HG03521 (cell line): ENCODE data around the gene PRPH.
A peak's percentile ranks its signal among the peaks of the same experiment; 100 is the strongest.
"Not testable (repeated sequence)": the region's sequence is repeated elsewhere in the genome, so short reads cannot be mapped to it uniquely, and the experiment has no call there.

Source experiments
- ATAC-seq: cut with Tn5 transposase; IDR thresholded peaks from one replicate; pipeline ENCODE4 v1.9.1; 2021; ENCODE audit warnings: mild to moderate bottlenecking, moderate library complexity; ENCODE audit not compliant: unreplicated experiment

The PRPH gene

GRCh38 chr12:49332441-49332861 is 37.5 kb downstream of the PRPH start:
- ATAC-seq, result no peak

- ATAC-seq, result no peak
Observed at GRCh38 chr12:49332891-49333371, 38.0 kb downstream of the PRPH start.

- not testable (repeated sequence) for ATAC-seq
Observed at GRCh38 chr12:49333778-49334177, 38.8 kb downstream of the PRPH start.

- no peak for ATAC-seq
Observed at GRCh38 chr12:49334226-49334625, 39.3 kb downstream of the PRPH start.

GRCh38 chr12:49334681-49335080 is 39.7 kb downstream of the PRPH start:
- ATAC-seq, result no peak

GRCh38 chr12:49335118-49335954 is 40.4 kb downstream of the PRPH start:
- ATAC-seq, result no peak

- ATAC-seq, result no peak
Observed at GRCh38 chr12:49335955-49336644, 41.2 kb downstream of the PRPH start.

GRCh38 chr12:49336645-49337584 is 42.0 kb downstream of the PRPH start, which contains the start of gene C1QL4:
Gene C1QL4, minus strand, starts transcription at chr12:49337188. Its CDS starts 711 bp downstream, at chr12:49336477.
- no peak for ATAC-seq

GRCh38 chr12:49338830-49339463 is 44.0 kb downstream of the PRPH start:
- no peak for ATAC-seq

GRCh38 chr12:49339464-49339861 is 44.5 kb downstream of the PRPH start:
- no peak for ATAC-seq

GRCh38 chr12:49340095-49340870 is 45.3 kb downstream of the PRPH start:
- no peak for ATAC-seq

GRCh38 chr12:49340971-49341776 is 46.2 kb downstream of the PRPH start:
- no peak for ATAC-seq

- no peak for ATAC-seq
Observed at GRCh38 chr12:49341777-49342065, 46.8 kb downstream of the PRPH start.

GRCh38 chr12:49342066-49342913 is 47.3 kb downstream of the PRPH start:
- ATAC-seq, result peak; percentile 72

- no peak for ATAC-seq
Observed at GRCh38 chr12:49342914-49343731, 48.2 kb downstream of the PRPH start.

GRCh38 chr12:49344486-49345050 is 49.6 kb downstream of the PRPH start:
- no peak for ATAC-seq
